ENCODE measurements around the gene TMEFF2.

TMEFF2 gene

GRCh38 chr2:192000196-192000980, 194.3 kb downstream of the TMEFF2 start:
- FAIRE-seq, result no peak
- TF ChIP-seq PAX5 (IDR thresholded peaks at IDR 0.05; ENCODE audit: insufficient read depth, low read length, severe bottlenecking), result no peak
- TF ChIP-seq POLR2AphosphoS5 (IDR thresholded peaks at IDR 0.05; ENCODE audit: low read depth, low read length), result no peak
- no peak for TF ChIP-seq SPI1 (IDR thresholded peaks at IDR 0.05; ENCODE audit: low read depth, low read length)
- TF ChIP-seq TAF1 (IDR thresholded peaks at IDR 0.05; ENCODE audit: low read depth, low read length), result no peak
- TF ChIP-seq POLR2A (IDR thresholded peaks at IDR 0.05; ENCODE audit: low read depth, low read length), result no peak
- TF ChIP-seq POU2F2 (IDR thresholded peaks at IDR 0.05; ENCODE audit: low read depth, low read length), result no peak
- DNase-seq (ENCODE audit: insufficient read length, low spot score), result no peak

GRCh38 chr2:191999101-191999841, 195.5 kb downstream of the TMEFF2 start:
- FAIRE-seq (no peak), DNase-seq (ENCODE audit: insufficient read length, low spot score) (no peak)
- no peak for TF ChIP-seq POLR2AphosphoS5 (IDR thresholded peaks at IDR 0.05; ENCODE audit: low read depth, low read length)
- no peak for TF ChIP-seq SPI1 (IDR thresholded peaks at IDR 0.05; ENCODE audit: low read depth, low read length)
- no peak for TF ChIP-seq POU2F2 (IDR thresholded peaks at IDR 0.05; ENCODE audit: low read depth, low read length)
- TF ChIP-seq POLR2A (IDR thresholded peaks at IDR 0.05; ENCODE audit: low read depth, low read length), result no peak
- no peak for TF ChIP-seq PAX5 (IDR thresholded peaks at IDR 0.05; ENCODE audit: insufficient read depth, low read length, severe bottlenecking)
- TF ChIP-seq TAF1 (IDR thresholded peaks at IDR 0.05; ENCODE audit: low read depth, low read length), result no peak

DNA sequence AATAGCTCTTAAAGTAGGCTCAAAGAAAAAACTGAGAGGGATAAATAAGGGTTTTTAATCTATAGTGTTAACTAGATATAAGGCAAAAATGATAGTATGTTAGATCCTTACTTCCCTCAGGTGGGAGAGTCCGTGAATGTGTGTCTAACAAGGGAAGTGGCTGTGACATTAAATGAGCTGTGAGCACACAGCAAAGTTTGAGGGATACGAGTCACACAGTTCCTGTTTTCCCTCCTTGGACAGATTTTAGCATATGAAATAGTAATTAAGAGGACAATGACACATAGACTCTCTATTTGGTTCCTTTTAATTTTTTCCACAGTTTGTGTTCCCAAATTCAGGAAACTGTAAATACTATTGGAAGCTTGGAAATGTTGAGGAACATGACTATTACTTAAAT, 199.4 kb downstream of the TMEFF2 start:
- no peak for FAIRE-seq
- DNase-seq (ENCODE audit: insufficient read length, low spot score), result no peak
- TF ChIP-seq TAF1 (IDR thresholded peaks at IDR 0.05; ENCODE audit: low read depth, low read length), result no peak
- TF ChIP-seq SPI1 (IDR thresholded peaks at IDR 0.05; ENCODE audit: low read depth, low read length), result 0 out of 2 replicates have a peak, but pooled peaks have one; percentile 18

DNA sequence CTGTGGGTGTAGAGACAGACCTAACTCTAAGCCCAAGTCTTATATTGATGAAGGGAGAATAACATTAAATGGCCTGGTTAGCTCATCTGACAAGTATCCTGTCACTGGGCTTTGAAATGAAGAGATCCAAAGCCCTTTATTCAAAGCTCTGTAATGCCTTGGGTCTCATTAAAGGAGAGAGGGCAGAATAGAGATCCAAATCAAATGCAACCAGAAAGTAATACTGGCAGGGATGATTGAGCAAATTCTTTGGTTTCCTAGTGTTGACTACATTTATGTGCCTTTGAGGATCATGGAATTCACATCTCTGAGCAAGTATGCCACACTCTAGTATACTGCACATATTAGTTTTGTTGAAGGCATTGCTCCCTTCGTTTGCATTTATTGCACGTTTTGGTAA, 200.0 kb downstream of the TMEFF2 start:
- FAIRE-seq (no peak), DNase-seq (ENCODE audit: insufficient read length, low spot score) (no peak)
- TF ChIP-seq POU2F2 (IDR thresholded peaks at IDR 0.05; ENCODE audit: low read depth, low read length), result no peak
- no peak for TF ChIP-seq POLR2AphosphoS5 (IDR thresholded peaks at IDR 0.05; ENCODE audit: low read depth, low read length)
- no peak for TF ChIP-seq PAX5 (IDR thresholded peaks at IDR 0.05; ENCODE audit: insufficient read depth, low read length, severe bottlenecking)
- no peak for TF ChIP-seq TAF1 (IDR thresholded peaks at IDR 0.05; ENCODE audit: low read depth, low read length)
- no peak for TF ChIP-seq SPI1 (IDR thresholded peaks at IDR 0.05; ENCODE audit: low read depth, low read length)
- no peak for TF ChIP-seq POLR2A (IDR thresholded peaks at IDR 0.05; ENCODE audit: low read depth, low read length)

DNA sequence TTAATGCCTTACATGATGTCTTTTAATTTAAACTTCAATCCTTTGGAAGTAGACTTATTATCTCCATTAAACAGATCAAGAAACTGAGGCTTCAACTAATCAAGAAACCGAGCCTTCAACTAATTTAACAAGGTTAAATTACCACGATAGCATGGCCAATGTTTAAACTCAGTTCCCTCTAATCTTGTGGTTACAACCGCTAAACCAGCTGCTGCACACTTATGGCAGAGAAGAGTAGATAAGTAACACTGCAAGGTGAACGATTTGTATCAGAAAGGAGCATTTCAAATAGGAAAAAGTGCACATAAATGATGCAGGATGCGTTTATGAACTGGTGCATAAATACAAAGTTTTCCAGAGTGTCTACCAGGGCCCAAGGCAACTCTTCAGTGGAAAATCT, 203.3 kb downstream of the TMEFF2 start:
- FAIRE-seq (no peak), DNase-seq (ENCODE audit: insufficient read length, low spot score) (no peak)
- TF ChIP-seq PAX5 (IDR thresholded peaks at IDR 0.05; ENCODE audit: insufficient read depth, low read length, severe bottlenecking) (no peak), POLR2A (IDR thresholded peaks at IDR 0.05; ENCODE audit: low read depth, low read length) (no peak), SPI1 (IDR thresholded peaks at IDR 0.05; ENCODE audit: low read depth, low read length) (no peak), POU2F2 (IDR thresholded peaks at IDR 0.05; ENCODE audit: low read depth, low read length) (no peak), TAF1 (IDR thresholded peaks at IDR 0.05; ENCODE audit: low read depth, low read length) (no peak), POLR2AphosphoS5 (IDR thresholded peaks at IDR 0.05; ENCODE audit: low read depth, low read length) (no peak)

DNA sequence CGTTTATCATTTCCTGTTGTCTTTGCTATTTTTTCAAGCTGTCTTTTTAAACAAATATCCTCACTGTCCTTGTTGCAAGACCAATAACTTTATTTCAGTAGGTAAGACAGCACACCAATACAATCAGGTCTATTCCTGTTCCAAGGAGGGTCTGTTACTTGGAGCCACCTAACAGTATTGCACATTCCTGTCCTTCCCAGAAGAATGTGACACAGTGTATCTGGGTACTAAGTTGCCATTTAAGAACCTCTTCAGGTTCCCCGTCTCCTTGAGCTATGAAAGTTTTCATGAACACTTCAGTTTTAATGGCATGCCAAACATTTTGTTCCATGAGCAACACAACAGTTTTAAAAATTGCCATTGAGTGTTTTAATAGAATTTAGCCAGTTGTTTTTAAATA, 209.0 kb downstream of the TMEFF2 start:
- DNase-seq (ENCODE audit: insufficient read length, low spot score), result no peak
- no peak for TF ChIP-seq POU2F2 (IDR thresholded peaks at IDR 0.05; ENCODE audit: low read depth, low read length)
- TF ChIP-seq PAX5 (IDR thresholded peaks at IDR 0.05; ENCODE audit: insufficient read depth, low read length, severe bottlenecking), result no peak
- TF ChIP-seq SPI1 (IDR thresholded peaks at IDR 0.05; ENCODE audit: low read depth, low read length), result no peak
- TF ChIP-seq POLR2AphosphoS5 (IDR thresholded peaks at IDR 0.05; ENCODE audit: low read depth, low read length), result no peak
- no peak for TF ChIP-seq POLR2A (IDR thresholded peaks at IDR 0.05; ENCODE audit: low read depth, low read length)
- no peak for TF ChIP-seq TAF1 (IDR thresholded peaks at IDR 0.05; ENCODE audit: low read depth, low read length)
- no peak for FAIRE-seq

- DNase-seq (ENCODE audit: insufficient read length, low spot score), result no peak
- TF ChIP-seq POU2F2 (IDR thresholded peaks at IDR 0.05; ENCODE audit: low read depth, low read length), result no peak
- TF ChIP-seq POLR2A (IDR thresholded peaks at IDR 0.05; ENCODE audit: low read depth, low read length), result no peak
- TF ChIP-seq SPI1 (IDR thresholded peaks at IDR 0.05; ENCODE audit: low read depth, low read length), result no peak
- TF ChIP-seq PAX5 (IDR thresholded peaks at IDR 0.05; ENCODE audit: insufficient read depth, low read length, severe bottlenecking), result no peak
- no peak for TF ChIP-seq POLR2AphosphoS5 (IDR thresholded peaks at IDR 0.05; ENCODE audit: low read depth, low read length)
- TF ChIP-seq TAF1 (IDR thresholded peaks at IDR 0.05; ENCODE audit: low read depth, low read length), result no peak
- FAIRE-seq, result no peak
These were observed 211.1 kb downstream of the TMEFF2 start for GRCh38 chr2:191983591-191983990.

DNA sequence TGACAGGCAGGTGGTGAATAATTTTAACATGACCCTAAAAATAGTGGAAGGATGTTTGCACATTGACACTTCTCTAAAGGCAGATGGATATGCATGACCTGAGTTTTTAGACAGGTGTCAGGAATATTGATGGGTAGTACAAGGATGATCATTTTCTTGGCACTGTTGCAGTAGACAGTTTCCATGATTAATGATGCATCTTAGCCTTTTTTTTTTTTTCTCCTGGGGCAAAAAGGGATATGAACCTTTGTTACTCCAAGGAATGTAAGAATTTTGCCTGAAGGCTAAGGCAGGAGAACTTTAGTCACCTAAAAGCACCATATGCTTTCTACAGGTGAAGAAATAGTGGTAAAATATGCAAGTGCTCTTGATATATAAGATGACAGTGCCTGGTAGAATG, 211.5 kb downstream of the TMEFF2 start:
- FAIRE-seq, result no peak
- TF ChIP-seq POLR2AphosphoS5 (IDR thresholded peaks at IDR 0.05; ENCODE audit: low read depth, low read length) (no peak), SPI1 (IDR thresholded peaks at IDR 0.05; ENCODE audit: low read depth, low read length) (no peak), POLR2A (IDR thresholded peaks at IDR 0.05; ENCODE audit: low read depth, low read length) (no peak), POU2F2 (IDR thresholded peaks at IDR 0.05; ENCODE audit: low read depth, low read length) (no peak), PAX5 (IDR thresholded peaks at IDR 0.05; ENCODE audit: insufficient read depth, low read length, severe bottlenecking) (no peak), TAF1 (IDR thresholded peaks at IDR 0.05; ENCODE audit: low read depth, low read length) (no peak)
- no peak for DNase-seq (ENCODE audit: insufficient read length, low spot score)

DNA sequence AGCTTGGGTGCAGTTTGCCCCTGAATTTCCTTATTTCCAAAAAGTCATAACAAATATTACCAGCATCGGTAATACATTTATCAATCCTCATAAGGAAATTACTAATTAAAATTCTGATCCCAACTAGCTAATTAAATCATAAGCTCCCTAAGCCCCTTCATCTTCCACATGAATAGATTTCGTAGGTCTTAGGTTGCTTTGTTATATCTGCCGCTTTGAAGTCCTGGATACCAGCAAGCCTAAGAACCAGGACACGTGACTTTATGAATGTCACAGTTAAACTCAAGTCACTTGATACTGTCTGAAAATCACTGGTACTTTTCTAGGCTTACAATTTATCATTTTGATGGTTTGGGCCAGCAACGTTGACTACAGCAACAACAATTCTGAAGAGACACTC, 213.0 kb downstream of the TMEFF2 start:
- TF ChIP-seq POU2F2 (IDR thresholded peaks at IDR 0.05; ENCODE audit: low read depth, low read length), result no peak
- no peak for TF ChIP-seq SPI1 (IDR thresholded peaks at IDR 0.05; ENCODE audit: low read depth, low read length)
- no peak for TF ChIP-seq TAF1 (IDR thresholded peaks at IDR 0.05; ENCODE audit: low read depth, low read length)
- TF ChIP-seq PAX5 (IDR thresholded peaks at IDR 0.05; ENCODE audit: insufficient read depth, low read length, severe bottlenecking), result no peak
- no peak for TF ChIP-seq POLR2AphosphoS5 (IDR thresholded peaks at IDR 0.05; ENCODE audit: low read depth, low read length)
- TF ChIP-seq POLR2A (IDR thresholded peaks at IDR 0.05; ENCODE audit: low read depth, low read length), result no peak
- DNase-seq (ENCODE audit: insufficient read length, low spot score), result no peak
- no peak for FAIRE-seq

Data from GM12891 (cell line).